Ammon's horn (tissue), 1 donor: ENCODE data around the gene SPARC.
"Not testable (repeated sequence)": the region's sequence is repeated elsewhere in the genome, so short reads cannot be mapped to it uniquely, and the experiment has no call there.

Source experiments
- DNase-seq: peaks from one replicate; pipeline ENCODE4 v3.0.0-alpha.2; 2016; ENCODE audit warnings: low spot score

The SPARC gene, protein sequence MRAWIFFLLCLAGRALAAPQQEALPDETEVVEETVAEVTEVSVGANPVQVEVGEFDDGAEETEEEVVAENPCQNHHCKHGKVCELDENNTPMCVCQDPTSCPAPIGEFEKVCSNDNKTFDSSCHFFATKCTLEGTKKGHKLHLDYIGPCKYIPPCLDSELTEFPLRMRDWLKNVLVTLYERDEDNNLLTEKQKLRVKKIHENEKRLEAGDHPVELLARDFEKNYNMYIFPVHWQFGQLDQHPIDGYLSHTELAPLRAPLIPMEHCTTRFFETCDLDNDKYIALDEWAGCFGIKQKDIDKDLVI

DNA sequence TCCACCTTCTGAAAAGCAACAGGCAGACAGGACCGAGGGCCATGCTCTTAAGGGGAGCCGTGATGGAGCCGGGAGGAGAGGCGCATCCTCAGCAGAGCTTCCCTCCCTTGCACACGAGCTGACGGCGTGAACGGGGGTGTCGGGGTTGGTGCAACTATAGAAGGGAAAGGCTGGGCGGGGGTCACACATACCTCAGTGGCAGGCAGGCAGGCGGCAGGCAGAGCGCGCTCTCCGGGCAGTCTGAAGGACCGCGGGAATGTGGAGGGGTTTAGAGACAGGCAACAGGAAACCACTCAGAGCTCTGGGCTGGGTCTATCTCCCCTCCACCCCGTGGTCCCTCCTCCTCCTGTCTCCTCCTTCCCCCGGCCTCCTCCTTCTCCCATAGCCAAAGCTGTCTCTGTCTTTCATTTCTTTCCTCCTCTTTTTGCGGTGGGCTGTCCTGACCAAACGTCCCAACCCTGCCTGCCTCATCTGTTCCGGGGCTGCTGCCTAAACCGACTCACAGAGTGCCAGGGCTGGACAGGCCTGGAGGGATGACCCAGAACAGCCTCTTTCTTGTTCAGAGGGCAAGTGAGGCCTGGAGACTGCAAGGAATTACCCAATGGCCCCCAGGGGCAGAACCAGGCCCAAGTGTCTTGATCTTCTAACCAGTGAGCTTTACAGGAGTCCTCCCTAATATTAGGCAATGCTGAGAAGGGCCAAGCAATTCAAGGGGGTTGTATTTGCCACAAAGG, at the start of gene SPARC:
Gene SPARC (minus strand): TSS at position 242 of the 734 bp plus-strand sequence. CDS start 10,727 bp downstream, outside the sequence.
- peak; percentile 86 for DNase-seq

DNA sequence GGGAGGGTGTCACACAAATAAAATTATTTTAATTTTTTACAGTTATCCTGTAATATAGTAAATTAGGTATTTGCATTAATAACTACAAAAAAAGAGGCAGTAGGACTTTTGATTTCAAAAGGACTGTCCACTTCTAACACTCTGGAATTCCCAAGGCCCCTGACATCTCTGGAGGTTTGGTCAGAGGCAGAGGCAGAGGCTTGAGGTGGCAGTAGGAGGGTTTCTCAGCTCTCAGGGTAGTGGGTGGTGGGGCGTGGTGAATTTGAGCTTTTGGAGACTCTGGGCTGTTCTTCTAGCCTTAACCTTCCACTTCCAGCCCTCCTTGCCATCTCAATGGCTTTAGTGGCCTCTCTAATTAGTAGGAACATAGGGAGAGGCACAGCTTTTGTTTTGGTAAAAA, 48.9 kb upstream of the SPARC start:
- DNase-seq = no peak

DNA sequence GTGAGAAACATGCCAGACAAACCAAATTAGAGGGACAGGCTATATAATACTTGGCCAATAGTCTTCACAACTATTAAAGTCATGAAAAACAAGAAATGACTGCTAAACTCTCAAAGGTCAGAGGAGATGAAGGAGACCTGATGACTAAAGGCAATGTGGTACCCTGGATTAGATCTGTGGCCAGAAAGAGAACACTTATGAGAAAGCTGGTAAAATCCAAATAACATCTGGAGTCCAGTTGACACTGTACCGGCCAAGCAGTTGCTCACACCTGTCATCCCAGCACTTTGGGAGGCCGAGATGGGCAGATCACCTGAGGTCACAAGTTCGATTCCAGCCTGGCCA, 47.3 kb upstream of the SPARC start:
- no peak for DNase-seq

DNA sequence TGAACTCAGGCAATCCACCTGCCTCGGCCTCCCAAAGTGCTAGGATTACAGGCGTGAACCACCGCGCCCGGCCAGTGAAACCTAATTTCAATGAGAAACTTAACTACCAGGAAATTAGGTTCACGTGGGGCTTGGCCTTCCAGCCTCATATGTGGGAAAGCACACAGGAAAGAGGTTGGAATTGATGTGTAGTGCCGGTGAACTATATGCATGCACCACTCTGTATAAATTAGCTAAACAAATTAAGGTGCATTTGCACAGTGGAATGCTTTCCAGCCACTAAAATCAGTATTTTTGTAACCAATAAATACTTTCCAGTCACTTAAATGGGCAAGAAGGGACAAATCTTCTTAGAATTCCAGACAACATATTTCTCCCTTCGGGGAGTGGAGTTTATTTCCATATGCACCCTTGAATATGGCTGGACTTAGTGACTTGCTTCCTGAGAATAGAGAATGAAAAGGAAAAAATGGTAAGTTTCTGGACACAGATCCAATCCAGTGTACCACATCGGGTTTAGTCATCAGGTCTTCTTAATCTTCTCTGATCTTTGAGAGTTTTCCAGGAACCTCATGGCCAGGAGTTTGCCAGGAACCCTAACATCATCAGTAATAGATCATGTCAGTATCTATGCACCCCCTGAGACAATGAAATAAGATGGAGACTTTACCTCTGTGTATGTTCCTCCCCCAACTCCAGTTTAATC, 46.8 kb upstream of the SPARC start:
- DNase-seq = no peak

DNA sequence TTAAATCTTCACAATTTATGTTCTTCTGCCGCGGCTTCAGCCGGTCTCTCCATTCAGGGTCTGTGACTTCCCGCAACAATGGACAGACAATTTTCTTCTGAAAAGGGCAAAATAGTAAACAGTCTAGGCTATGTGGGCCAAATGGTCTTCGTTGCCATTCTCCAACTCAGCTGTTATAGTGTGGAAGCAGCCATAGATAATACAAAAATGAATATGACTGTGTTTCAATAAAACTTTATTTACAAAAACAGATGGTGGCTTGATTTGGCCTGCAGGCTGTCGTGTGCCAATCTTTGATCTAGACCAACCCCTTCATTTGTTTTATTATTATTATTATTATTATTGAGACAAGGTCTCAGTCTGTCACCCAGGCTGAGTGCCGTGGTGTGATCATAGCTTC, 43.7 kb upstream of the SPARC start:
- no peak for DNase-seq

DNA sequence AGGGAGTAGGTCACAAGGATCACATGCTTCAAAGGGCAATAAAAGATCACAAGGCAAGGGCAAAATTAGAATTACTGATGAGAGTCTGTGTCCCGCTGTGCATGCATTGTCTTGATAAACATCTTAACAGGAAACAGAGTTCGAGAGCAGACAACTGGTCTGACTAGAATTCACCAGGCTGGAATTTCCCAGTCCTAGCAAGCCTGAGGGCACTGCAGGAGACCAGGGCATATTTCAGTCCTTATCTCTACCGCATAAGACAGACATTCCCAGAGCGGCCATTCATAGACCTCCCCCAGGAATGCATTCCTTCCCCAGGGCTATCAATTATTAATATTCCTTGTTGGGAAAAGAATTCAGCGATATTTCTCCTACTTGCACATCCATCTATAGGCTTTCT, 42.9 kb upstream of the SPARC start:
- not testable (repeated sequence) for DNase-seq

DNA sequence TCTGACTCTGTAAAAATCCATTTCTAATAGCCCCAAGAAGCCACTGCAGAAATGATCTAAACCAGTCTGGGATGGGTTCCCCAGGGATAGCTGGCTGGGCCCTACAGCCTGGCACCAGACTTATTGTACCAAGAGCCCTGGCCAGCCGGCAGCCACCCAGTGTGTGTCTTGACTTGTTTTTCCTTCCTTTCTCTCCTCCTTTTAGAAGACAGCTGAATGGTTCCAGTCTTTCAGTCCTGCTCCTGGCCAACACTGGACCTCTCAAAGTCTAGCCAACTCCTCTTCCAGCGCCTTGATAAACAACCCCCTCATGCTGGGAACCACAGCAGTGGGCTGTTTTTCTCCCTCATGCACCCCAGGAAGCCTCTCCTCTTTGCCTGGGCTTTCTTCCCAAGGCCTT, 37.6 kb upstream of the SPARC start:
- peak; percentile 59 for DNase-seq

DNA sequence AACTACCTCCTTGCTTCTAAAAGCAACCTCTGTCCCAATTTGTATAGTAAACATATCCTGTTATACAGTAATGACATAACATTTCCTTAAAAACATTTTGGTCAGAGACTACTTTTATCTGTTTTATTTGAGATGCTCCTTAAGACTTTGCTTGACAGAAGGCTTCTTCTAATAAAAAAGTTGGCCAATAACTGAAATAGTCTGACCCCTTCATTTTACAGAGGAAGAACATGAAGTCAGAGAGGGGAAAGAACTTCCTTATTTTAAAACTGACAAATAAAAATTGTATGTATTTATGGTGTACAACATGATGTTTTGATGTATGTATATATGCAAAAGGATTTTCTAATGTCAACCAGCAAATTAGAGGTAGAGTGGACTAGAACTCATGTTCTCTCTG, 35.8 kb upstream of the SPARC start:
- DNase-seq = no peak

DNA sequence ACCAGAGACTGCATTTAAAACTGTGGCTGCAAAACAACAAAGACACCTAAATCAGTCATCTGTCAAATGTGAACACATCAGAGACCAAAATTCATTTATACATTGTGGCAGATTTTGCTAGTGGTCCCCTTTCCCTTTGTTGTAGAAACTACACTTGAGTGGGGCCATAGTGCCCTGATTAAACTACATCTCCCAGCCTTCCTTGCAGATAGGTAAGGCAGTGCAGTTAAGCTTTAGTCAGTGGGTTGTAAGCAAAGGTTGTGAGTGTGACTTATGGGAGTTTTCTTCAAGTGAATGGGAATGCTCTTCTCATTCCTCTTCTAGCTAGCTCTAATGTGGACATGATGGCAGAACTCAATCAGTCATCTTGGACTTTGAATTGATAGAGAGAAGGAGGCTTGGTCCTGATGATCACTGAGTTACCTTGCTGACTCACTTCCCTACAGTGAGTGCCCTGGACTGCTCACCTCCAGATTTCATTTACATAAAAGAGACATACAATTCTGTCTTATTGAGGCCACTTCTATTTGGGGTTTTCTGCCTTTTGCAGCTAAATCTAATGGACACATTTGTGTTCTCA, 35.2 kb upstream of the SPARC start:
- no peak for DNase-seq

DNA sequence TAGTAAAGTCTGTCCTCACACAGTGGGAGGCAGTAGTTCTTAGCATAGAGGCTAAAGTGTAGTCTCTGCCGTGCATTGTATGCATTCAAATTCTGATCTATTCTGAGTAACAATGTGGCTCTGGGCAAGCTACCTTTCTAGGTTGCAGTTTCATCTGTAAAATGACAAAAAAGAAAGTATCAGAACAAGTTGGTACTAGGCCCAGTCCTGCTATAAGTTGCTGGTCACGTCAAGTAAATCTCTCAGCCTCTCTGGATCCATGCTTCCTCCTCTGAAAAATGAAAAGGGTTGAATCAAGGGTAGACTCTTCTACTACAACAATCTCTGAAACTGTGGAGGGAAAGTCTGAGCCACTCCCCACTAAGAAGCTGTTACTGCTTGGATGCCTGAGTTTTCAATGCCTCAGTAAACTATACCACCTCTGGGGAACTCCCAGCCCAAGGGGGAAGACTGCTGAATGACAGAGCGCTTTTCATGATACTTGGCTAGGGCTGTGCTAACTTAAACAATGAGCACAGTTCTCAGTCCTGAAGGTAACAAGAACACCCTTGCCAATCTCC, 34.5 kb upstream of the SPARC start:
- DNase-seq = no peak

DNA sequence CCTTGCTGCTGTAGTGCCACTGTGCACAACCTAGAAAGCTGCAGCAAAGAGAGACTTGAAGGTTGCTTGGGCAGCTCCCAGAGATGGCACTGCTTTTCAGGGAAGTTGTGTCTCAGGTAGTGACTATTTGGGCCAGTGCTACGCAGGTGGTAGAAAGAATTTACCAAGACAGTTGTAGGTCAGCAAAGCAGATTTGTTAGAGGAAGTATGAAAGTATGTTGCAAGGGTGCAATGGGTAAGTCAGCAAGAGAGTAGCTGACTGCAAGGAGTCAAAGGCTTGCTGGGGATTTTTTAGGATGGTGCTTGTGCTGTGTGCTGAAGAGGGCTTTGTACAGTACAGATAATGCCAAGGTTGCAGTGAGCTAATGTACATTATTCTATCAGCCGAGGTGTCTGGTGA, 33.5 kb upstream of the SPARC start:
- no peak for DNase-seq

DNA sequence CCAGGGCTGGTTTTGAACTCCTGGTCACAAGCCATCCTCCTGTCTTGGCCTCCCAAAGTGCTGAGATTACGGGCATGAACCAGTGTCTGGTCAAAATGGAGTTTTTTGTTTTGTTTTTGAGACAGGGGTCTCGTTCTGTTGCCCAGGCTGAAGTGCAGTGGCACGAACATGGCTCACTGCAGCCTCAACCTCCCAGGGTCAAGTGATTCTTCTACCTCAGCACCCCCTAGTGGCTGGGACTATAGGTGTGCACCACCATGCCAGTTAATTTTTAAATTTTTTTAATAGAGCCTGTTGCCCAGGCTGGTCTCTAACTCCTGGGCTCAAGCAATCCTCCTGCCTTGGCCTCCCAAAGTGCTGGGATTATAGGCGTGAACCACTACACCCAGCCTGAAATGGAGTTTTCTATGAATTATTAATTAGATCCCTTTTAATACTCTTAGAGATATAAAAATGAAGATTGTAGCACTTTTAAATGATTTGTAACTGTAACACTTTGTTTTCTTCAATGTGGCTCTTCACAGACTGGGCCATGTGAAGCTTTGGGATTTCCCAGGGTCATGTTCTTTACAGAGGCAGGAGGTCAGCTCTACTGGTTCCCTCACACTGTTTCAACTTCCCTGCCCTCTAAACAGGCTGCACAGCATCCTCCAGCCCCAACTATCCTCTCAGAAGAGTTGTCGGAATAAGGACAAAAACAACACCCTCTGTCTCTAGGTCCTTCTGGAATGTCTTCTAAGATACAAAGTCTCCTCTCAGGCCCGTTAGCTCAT, 32.7 kb upstream of the SPARC start:
- DNase-seq = no peak

DNA sequence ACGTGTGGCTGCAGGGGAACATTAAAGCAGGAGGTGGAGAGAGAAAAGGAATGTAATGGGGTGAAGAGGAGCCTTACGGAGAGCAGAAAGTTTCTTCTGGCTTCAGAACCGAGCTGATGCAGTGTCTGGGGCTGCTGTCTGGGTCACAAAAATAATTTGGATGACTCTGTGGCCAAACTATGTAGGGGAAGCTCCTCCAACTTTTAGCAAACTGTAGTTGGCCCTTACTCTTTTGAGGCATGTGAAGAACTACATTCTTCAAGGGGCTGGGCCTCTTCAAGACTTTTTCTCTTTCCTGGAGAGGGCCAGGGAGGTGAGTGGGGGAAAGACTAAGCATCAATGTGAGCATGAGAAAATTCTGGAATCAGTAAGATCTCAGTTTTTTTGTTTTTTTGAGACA, 31.9 kb upstream of the SPARC start:
- no peak for DNase-seq

DNA sequence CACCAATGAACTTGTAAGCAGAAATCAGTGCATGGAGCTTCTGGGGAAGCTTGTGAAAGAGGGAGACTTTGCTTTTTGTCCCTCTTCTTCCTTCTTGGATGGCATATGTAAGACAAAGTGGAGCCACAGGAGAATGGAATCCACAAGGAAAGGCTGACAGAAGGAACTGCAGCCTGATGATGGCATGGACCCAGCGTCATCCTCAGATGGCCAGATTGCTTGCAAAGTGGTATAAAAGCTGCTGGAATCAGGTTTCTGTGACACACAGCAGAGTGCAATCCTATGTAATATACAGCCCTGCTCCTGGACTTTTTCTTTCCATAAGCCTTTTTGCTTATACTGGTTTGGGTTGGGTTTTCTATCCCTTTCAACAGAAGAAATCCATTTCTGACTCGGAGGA, 31.4 kb upstream of the SPARC start:
- no peak for DNase-seq

DNA sequence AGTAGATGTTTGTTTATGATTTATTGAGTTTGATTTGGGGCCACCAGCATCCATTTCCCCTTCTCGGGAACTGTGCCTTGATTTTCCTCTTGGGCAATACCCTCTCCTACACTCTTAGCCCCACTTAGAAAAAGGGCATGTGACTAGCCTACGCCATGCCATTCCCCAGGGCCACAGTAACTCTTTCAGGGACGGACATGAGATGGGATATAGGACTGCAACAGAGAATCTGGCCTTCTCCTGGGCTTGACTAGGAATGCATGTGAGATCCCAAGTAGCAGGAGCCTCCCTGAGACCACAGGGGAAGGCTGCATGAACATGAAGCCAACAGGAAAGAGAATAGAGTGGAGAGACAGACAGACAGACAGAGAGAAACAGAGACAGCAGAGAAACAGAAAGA, 30.7 kb upstream of the SPARC start:
- no peak for DNase-seq

DNA sequence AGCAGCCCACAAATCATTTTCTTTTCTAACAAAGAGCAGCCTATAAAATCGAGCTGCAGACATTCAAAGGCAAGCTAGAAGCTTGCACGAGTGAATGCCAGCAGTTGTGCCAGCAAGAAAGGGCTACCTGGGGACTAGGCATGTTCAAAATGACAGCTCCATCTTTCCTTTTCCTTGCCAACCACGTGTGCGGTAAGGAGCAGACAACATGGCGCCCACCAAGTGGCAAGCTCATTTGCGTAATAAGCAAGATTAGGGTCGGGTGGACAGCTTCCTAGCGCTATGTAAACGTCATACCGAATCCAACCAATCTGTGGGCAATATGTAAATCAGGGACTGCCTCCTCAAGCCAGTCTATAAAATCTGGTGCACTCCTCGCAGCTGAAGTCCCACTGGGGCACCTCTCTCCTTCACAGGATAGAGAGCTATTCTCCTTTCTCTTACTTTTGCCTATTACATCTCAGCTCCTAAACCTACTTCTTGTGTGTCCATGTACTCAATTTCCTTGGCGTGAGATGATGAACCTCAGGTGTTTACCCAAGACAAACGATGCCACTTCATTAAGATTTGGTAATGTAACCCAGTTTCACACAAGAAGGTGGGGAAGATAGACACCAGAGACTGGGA, 22.5 kb upstream of the SPARC start:
- no peak for DNase-seq

DNA sequence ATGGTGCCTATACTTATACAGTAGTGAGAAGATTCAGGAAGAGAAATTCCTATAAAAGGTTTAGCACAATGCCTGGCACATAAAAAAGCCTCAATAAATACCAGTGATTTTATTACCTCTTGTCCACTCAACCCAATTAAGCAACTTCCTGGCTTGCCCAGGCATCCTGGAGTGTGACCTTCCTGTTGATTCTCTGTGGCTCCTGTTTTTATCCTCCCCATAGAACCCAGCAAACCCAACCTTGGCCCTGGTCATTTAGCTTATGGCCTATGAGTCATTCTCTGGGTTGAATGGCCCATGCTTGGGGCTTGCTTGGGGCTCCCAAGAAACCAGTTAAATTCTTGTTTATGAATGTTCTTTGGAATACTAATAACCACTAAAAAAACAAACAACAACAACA, 21.4 kb upstream of the SPARC start:
- no peak for DNase-seq

DNA sequence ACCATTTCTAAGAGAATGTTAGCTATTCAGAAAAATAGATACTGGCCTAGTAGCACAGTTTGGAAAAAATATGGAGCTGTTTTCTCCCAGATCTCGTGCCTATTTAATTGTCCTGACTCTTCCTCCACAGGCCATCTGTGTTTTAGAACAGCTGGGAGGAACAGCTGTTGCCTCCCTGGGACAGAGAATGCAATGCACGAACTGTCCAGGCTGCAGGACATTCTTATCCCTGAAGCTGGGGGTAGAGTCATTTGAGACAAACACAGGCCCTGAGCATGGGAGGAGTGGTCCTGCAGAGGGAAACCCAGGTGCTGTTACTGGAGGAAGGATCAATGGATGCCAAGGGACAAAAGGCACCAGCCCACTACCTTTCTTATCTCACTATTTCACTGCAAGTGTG, 20.9 kb upstream of the SPARC start:
- DNase-seq = no peak

DNA sequence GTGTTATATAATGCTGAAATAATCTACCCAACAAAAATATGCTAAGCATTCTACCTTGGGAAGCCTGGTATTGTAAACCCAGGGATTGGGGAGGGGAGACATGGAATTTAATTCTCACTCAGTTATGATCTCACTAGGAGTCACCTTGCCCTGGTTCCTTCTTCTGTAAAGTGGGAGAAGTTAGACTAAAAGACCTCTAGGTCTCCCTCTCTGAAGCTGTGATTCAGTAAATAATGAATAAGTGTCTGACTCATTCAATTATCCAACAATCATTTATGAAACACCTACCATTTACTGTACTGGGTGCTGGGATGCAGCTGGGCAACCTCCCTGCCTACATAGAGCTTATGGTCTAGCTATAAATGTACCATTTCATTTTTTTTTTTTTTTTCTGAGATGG, 20.2 kb upstream of the SPARC start:
- DNase-seq = no peak

DNA sequence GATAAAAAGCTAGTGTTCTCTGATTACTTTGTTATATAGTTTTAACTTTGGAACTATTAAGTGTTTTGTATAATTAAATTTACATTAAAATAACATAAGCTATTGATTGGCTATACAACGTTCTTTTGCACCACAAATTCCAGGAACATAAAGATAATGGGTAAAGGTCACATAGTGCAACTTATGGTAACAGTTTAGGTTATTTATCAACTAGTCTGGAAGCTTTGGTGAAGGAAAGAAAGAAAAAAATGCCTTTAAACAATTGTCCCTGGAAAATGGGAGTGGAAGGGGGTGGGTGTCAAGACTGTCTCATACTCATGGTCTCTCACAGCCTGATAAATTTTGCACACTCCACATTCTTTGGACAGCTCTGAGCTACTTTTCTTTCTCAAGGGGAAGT, 17.1 kb upstream of the SPARC start:
- DNase-seq = no peak

DNA sequence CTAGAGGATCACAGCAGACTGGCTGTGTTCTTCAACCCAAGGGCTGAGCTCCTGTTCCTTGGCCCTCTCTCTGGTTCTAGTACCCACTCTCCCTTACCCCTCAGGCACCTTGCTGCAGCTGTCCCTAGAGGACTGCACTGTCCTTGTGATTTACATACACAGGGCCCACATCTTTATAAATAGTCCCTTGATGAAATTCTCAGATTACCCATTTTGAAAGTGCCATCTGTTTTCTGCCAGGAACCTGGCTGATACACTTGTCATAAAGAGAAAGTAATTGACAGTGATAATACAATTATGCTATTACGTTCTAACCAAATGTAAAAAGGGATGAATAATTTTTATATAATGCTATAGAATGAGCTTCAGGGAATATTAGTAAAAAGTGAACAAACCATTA, 16.5 kb upstream of the SPARC start:
- DNase-seq = no peak
